ENCODE data around the gene SLC35A3.
A peak's percentile ranks its signal among the peaks of the same experiment; 100 is the strongest.
"Not testable (repeated sequence)": the region's sequence is repeated elsewhere in the genome, so short reads cannot be mapped to it uniquely, and the experiment has no call there.

Gene SLC35A3

GRCh38 chr1:99969729-99970621, at the start of gene SLC35A3:
TSS of gene SLC35A3 (plus strand) at chr1:99969996. CDS start at chr1:99993555, 23,559 bp downstream.
- DNase-seq, result no peak

GRCh38 chr1:99934801-99935200, 35.0 kb upstream of the SLC35A3 start:
- DNase-seq, result no peak

- DNase-seq, result no peak
Measured at GRCh38 chr1:99935534-99935933, 34.3 kb upstream of the SLC35A3 start.

- DNase-seq, result no peak
Measured at GRCh38 chr1:99936071-99936470, 33.7 kb upstream of the SLC35A3 start.

GRCh38 chr1:99942723-99943122, 27.1 kb upstream of the SLC35A3 start:
- no peak for DNase-seq

- peak; percentile 28 for DNase-seq
Measured at GRCh38 chr1:99943223-99943794, 26.5 kb upstream of the SLC35A3 start.

- no peak for DNase-seq
Measured at GRCh38 chr1:99944192-99944591, 25.6 kb upstream of the SLC35A3 start.

- DNase-seq, result no peak
Measured at GRCh38 chr1:99945174-99945573, 24.6 kb upstream of the SLC35A3 start.

GRCh38 chr1:99950486-99950885, 19.3 kb upstream of the SLC35A3 start:
- no peak for DNase-seq

GRCh38 chr1:99952522-99952921, 17.3 kb upstream of the SLC35A3 start:
- DNase-seq, result no peak

- DNase-seq, result no peak
Measured at GRCh38 chr1:99955375-99955774, 14.4 kb upstream of the SLC35A3 start.

GRCh38 chr1:99956755-99957154, 13.0 kb upstream of the SLC35A3 start:
- no peak for DNase-seq

- DNase-seq, result no peak
Measured at GRCh38 chr1:99957818-99958217, 12.0 kb upstream of the SLC35A3 start.

- not testable (repeated sequence) for DNase-seq
Measured at GRCh38 chr1:99959189-99959705, 10.5 kb upstream of the SLC35A3 start.

- DNase-seq, result not testable (repeated sequence)
Measured at GRCh38 chr1:99960260-99960659, 9.5 kb upstream of the SLC35A3 start.

- no peak for DNase-seq
Measured at GRCh38 chr1:99963041-99963795, 6.6 kb upstream of the SLC35A3 start.

GRCh38 chr1:99964806-99965205, 5.0 kb upstream of the SLC35A3 start:
- no peak for DNase-seq

- DNase-seq, result no peak
Measured at GRCh38 chr1:99965646-99966375, 4.0 kb upstream of the SLC35A3 start.

GRCh38 chr1:99968214-99968613, 1.6 kb upstream of the SLC35A3 start:
- no peak for DNase-seq

GRCh38 chr1:99969260-99969728, 502 bp upstream of the SLC35A3 start:
- no peak for DNase-seq

- DNase-seq, result no peak
Measured at GRCh38 chr1:99970713-99971255, 988 bp downstream of the SLC35A3 start.

- not testable (repeated sequence) for DNase-seq
Measured at GRCh38 chr1:99972066-99972465, 2.3 kb downstream of the SLC35A3 start.

Data from NCI-H187 treated with DMSO at 0.1 percent for 48 hours (cell line).